Measurements from ENCODE around the gene CNGB1.

The CNGB1 gene

GRCh38 chr16:57970319-57970718, 609 bp downstream of the CNGB1 start:
- DNase-seq: no peak

- no peak for DNase-seq
Observed at GRCh38 chr16:57969451-57970123, 1.3 kb downstream of the CNGB1 start.

GRCh38 chr16:57967916-57968315, 3.0 kb downstream of the CNGB1 start:
- no peak for DNase-seq

GRCh38 chr16:57966986-57967385, 3.9 kb downstream of the CNGB1 start:
- DNase-seq: no peak

GRCh38 chr16:57966204-57966771, 4.6 kb downstream of the CNGB1 start:
- no peak for DNase-seq

GRCh38 chr16:57964157-57964700, 6.7 kb downstream of the CNGB1 start:
- DNase-seq: no peak

GRCh38 chr16:57962756-57963155, 8.2 kb downstream of the CNGB1 start:
- no peak for DNase-seq

GRCh38 chr16:57962046-57962445, 8.9 kb downstream of the CNGB1 start:
- no peak for DNase-seq

GRCh38 chr16:57961538-57961937, 9.4 kb downstream of the CNGB1 start:
- DNase-seq: no peak

- DNase-seq: no peak
Observed at GRCh38 chr16:57960826-57961472, 10.0 kb downstream of the CNGB1 start.

- DNase-seq: no peak
Observed at GRCh38 chr16:57960310-57960709, 10.6 kb downstream of the CNGB1 start.

GRCh38 chr16:57959804-57960203, 11.1 kb downstream of the CNGB1 start:
- no peak for DNase-seq

- no peak for DNase-seq
Observed at GRCh38 chr16:57959121-57959520, 11.8 kb downstream of the CNGB1 start.

GRCh38 chr16:57958544-57958943, 12.4 kb downstream of the CNGB1 start:
- no peak for DNase-seq

- DNase-seq: no peak
Observed at GRCh38 chr16:57957673-57958392, 13.1 kb downstream of the CNGB1 start.

GRCh38 chr16:57956924-57957672, 13.8 kb downstream of the CNGB1 start:
- no peak for DNase-seq

GRCh38 chr16:57956270-57956808, 14.6 kb downstream of the CNGB1 start:
- no peak for DNase-seq

GRCh38 chr16:57955572-57956188, 15.2 kb downstream of the CNGB1 start:
- DNase-seq: no peak

GRCh38 chr16:57953857-57954256, 17.1 kb downstream of the CNGB1 start:
- no peak for DNase-seq

GRCh38 chr16:57952909-57953308, 18.0 kb downstream of the CNGB1 start:
- DNase-seq: no peak

- DNase-seq: no peak
Observed at GRCh38 chr16:57951204-57951960, 19.5 kb downstream of the CNGB1 start.
